ENCODE measurements around the gene CCDC134.

Gene CCDC134

GRCh38 chr22:41800348-41801146 is at the start of gene CCDC134:
Gene CCDC134 (plus strand): TSS chr22:41800679. CDS start chr22:41808891, 8,212 bp downstream.
- H3K4me3 ChIP-seq (ENCODE audit: low read length) = peak within 1 kb of the TSS; percentile 98
- peak; percentile 78 for DNase-seq (ENCODE audit: low read depth)

DNA sequence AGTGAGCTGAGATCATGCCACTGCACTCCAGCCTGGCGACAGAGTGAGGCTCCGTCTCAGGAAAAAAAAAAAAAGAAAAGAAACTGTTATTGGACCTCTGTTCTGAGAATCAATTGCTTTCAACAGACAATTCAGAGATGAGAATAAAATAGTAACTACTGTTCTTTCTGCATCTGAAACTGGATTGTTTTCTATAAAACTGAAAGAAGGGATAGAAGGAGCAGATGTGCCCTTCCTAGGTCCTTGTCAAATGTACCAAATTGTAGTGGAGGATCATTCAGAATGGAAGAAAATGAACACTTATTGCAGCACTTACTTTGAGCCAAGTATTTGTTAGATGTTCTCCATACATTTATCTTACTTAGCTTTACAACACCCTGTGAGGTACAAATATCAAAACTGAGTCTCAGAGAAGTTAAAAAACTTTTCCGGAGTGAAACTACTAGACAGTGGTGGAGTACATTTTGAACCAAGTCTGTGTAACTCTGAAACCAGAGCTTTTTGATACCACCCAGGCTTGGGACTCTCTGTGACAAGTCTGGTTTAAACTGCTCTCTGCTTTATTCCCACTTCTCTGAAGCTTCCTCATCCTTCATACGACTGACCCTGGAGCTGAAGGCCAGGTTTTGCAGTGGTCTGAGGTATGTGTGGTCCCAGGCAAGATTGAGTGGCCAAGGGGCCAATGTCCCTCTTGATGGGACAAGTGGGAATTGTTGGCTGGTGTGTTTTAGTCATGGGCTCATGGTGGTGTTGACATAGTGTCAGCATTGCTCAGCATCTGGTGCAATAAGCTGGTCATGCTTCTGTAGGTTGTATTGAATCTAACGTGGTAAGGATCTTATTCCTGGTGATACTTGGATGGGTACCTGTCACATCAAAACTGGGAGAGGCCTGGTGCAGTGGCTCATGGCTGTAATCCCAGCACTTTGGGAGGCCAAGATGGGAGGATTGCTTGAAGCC is 48.2 kb upstream of the CCDC134 start:
- H3K4me3 ChIP-seq (ENCODE audit: low read length) = no peak overlapping the region
- TF ChIP-seq, protein P1, sequence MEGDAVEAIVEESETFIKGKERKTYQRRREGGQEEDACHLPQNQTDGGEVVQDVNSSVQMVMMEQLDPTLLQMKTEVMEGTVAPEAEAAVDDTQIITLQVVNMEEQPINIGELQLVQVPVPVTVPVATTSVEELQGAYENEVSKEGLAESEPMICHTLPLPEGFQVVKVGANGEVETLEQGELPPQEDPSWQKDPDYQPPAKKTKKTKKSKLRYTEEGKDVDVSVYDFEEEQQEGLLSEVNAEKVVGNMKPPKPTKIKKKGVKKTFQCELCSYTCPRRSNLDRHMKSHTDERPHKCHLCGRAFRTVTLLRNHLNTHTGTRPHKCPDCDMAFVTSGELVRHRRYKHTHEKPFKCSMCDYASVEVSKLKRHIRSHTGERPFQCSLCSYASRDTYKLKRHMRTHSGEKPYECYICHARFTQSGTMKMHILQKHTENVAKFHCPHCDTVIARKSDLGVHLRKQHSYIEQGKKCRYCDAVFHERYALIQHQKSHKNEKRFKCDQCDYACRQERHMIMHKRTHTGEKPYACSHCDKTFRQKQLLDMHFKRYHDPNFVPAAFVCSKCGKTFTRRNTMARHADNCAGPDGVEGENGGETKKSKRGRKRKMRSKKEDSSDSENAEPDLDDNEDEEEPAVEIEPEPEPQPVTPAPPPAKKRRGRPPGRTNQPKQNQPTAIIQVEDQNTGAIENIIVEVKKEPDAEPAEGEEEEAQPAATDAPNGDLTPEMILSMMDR (conservative IDR thresholded peaks at IDR 0.05; ENCODE audit: low read length) = no peak
- DNase-seq (ENCODE audit: low read depth) = peak; percentile 8

More at GRCh38 chr22:41800348-41801146, at the start of gene CCDC134:
- TF ChIP-seq, protein P1 (conservative IDR thresholded peaks at IDR 0.05; ENCODE audit: low read length) = no peak

GRCh38 chr22:41753984-41754383 is 46.5 kb upstream of the CCDC134 start:
- TF ChIP-seq, protein P1 (conservative IDR thresholded peaks at IDR 0.05; ENCODE audit: low read length) = no peak
- no peak for DNase-seq (ENCODE audit: low read depth)
- no peak overlapping the region for H3K4me3 ChIP-seq (ENCODE audit: low read length)

DNA sequence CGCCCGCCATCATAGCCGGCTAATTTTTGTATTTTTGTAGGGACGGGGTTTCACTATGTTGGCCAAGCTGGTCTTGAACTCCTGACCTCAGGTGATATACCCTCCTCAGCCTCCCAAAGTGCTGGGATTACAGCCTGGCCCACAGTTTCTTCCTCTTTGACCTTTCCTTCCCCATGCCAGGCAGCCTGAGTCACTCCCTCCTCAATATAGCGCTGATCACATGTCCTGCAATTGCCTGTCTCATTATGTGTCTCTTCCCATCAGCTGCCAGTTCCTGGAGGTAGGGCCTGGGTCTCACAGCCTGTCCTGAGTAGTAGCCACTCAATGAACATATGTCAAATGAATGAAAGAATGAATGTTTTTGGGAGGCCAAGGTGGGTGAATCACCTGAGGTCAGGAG is 43.0 kb upstream of the CCDC134 start:
- no peak for DNase-seq (ENCODE audit: low read depth)
- TF ChIP-seq, protein P1 (conservative IDR thresholded peaks at IDR 0.05; ENCODE audit: low read length) = no peak
- no peak overlapping the region for H3K4me3 ChIP-seq (ENCODE audit: low read length)

GRCh38 chr22:41758231-41758630 is 42.2 kb upstream of the CCDC134 start:
- H3K4me3 ChIP-seq (ENCODE audit: low read length) = no peak overlapping the region
- TF ChIP-seq, protein P1 (conservative IDR thresholded peaks at IDR 0.05; ENCODE audit: low read length) = no peak
- DNase-seq (ENCODE audit: low read depth) = no peak

DNA sequence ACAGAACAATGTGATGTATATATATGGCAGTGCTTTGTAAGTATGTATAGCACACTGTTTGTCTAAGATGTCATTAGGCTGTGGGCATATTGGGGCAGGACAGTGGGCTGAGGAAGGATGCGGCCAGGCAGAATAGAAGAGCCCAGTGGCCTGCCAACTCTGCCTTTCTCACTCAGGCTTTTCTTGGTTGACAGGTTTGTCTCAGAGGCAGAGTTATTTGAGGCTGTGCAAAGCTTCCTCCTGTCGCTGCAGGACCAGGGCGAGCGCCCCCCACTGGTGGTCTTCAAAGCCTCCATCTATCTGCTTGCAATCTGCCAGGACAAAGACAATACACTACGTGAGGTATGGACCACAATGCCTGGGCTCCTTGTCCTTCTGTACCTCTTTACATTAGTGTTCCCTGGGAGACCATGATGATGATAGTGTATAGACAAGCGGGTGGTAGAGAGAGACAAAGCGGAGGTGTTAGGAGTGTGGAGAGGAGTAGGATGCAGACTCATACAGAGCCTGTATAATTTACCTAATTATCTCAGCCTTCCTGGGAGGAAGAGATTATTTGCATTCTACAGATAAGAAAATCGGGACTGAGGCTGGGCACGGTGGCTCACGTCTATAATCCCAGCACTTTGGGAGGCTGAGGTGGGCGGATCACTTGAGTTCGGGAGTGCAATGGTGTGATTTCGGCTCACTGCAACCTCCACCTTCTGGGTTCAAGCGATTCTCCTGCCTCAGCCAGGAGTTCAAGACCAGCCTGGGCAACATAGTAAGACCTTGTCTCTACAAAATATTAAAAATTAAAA is 37.3 kb upstream of the CCDC134 start:
- TF ChIP-seq, protein P1 (conservative IDR thresholded peaks at IDR 0.05; ENCODE audit: low read length) = peak; percentile 22
- no peak for DNase-seq (ENCODE audit: low read depth)

More for the DNA sequence above, 37.3 kb upstream of the CCDC134 start:
- H3K4me3 ChIP-seq (ENCODE audit: low read length) = no peak overlapping the region

Measured in AG10803 (cell line).